Measurements from ENCODE around the gene SORL1-AS1.
A peak's percentile ranks its signal among the peaks of the same experiment; 100 is the strongest.

Gene SORL1-AS1

DNA sequence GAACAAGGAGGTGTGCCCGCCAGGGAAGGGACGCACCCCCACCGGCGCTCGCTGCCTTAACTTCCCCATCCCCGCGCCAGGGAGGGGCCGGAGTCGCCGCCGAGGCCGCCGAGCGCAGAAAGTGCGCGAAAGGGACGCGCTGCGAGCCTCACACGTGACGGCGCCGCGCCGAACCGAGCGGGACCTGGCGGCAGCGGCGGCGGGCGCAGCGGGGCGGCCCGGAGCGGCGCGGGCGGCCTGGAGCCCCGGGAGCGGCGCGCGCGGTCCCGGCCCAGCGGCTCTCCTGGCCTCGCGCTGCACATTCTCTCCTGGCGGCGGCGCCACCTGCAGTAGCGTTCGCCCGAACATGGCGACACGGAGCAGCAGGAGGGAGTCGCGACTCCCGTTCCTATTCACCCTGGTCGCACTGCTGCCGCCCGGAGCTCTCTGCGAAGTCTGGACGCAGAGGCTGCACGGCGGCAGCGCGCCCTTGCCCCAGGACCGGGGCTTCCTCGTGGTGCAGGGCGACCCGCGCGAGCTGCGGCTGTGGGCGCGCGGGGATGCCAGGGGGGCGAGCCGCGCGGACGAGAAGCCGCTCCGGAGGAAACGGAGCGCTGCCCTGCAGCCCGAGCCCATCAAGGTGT is 670 bp downstream of the SORL1-AS1 start, which contains the start of gene SORL1:
TSS of gene SORL1 (plus strand) at position 329 of the 623 bp plus-strand sequence. CDS start at position 347, 18 bp downstream.
- DNase-seq (ENCODE audit: low spot score), result peak; percentile 91

- no peak for DNase-seq (ENCODE audit: low spot score)
These were observed 1.4 kb downstream of the SORL1-AS1 start for GRCh38 chr11:121451178-121451985.

DNA sequence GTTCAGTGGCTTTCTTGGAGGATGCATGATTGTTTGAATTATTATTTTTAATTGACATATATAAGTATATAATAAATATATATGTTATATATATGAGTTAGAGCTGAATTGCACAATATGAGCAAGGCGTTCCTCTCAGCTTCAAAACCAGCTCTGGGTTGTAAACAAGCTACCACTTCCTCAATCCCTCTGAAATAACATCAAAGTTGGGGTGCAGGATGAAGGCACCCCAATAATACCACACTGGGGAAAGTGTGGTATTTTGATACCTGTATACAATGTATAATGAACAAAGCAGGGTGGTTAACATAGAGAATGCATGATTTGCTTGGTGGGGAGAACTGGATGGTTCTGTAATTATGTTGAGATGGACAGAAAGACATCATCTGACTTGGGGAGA is 2.4 kb downstream of the SORL1-AS1 start:
- DNase-seq (ENCODE audit: low spot score), result no peak

DNA sequence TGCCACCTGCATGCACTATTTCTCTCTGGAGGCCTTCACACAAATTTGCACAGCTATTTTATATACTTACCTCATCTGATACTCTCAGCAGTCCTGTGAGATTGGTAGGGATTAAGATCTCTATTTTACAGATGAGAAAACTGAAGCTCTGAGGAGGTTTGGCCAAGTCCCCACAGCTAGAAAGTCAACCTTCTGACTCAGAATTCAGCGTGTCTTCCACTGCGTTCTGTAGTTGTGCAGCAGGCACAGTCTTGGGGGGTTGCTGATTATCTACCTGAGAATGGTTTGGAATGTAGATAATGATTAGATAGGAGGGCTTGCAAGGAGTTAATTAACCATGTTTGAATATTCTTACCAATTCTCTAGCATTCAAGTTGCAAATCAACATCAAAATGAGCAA is 3.1 kb downstream of the SORL1-AS1 start:
- no peak for DNase-seq (ENCODE audit: low spot score)

DNA sequence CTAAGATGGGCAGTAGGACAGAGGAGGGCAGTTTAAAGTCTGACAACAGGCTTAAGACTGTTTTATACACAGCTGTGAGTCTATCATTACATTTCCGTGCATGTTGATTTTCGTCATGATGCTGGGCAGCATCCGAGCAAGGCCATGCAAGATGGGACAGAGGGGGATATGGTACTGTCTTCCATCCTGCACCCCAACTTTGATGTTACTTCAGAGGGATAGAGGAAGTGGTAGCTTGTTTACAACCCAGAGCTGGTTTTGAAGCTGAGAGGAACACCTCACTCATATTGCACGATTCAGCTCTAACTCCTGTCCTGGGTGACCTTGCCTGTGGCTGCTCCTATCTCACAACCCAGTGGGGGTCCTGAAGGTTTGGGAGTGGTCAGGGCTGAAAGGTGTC is 3.6 kb downstream of the SORL1-AS1 start:
- no peak for DNase-seq (ENCODE audit: low spot score)

- no peak for DNase-seq (ENCODE audit: low spot score)
These were observed 4.3 kb downstream of the SORL1-AS1 start for GRCh38 chr11:121448431-121448941.

DNA sequence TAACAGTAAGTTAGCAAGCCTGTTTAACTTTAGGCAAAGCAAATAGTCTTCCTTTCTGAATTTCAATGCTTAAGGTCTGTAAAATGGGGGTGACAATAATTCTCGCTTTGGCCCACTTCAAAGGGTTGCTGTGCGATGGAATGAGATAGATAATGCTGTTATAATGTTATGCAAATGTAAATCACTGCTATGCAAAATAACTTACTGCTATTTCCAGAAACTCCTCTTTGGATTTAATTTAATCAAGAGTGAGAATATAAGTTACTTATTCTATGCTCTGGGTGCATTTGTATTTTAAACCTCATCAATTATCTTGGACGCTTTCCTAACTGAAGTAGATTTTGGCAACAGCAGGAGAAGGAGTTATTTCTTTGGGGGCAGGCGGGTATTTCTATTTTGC is 4.8 kb downstream of the SORL1-AS1 start:
- no peak for DNase-seq (ENCODE audit: low spot score)

DNA sequence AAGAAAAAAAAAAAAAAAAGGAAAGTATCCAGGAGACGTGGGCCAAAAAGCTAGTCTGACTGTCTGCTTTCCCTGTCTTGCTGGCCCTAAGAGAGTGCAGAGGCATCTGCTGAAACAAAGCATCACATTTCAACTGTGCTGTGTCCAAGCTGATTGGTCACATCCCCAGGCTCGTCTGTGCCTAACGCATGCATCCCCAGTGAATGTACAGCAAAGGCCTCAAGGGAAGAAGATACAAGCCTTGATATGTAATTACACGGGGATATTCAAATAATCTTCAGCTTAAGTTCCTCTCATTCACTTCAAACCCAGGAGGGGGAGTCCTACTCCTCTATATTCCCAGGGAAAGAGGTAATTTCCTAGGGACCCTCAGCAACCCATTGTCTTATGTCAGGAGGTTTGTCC is 6.0 kb downstream of the SORL1-AS1 start:
- no peak for DNase-seq (ENCODE audit: low spot score)

GRCh38 chr11:121445071-121445768 is 7.5 kb downstream of the SORL1-AS1 start:
- DNase-seq (ENCODE audit: low spot score), result no peak

GRCh38 chr11:121444526-121444925 is 8.2 kb downstream of the SORL1-AS1 start:
- DNase-seq (ENCODE audit: low spot score), result no peak

DNA sequence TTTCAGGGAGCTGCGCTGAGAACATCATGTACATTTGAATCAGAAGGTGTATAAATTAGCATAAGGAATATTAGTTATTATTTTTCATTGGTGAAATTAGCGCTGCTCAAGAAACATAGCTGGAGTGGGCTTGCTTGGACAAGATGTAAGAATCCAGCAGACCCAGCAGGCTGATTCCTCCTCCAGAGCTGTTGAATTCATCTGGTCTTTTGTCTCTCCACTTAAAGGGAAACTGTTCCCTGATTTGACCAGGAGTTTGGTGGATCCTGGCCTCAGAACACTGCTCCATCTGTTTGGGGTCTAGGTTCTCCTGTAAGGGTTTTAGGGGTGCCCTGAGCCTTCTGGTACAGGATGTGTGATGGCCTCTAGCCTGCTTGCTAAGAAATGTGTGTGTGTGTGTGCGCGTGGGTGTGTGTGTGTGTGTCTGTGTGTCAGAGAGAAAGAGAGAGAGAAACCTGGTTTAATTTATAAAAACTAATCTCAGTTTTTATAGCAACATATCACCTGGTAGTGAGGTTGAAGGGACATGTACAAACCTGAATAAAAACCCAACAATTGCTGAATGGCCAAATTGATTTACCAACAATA is 9.0 kb downstream of the SORL1-AS1 start:
- DNase-seq (ENCODE audit: low spot score), result no peak

DNA sequence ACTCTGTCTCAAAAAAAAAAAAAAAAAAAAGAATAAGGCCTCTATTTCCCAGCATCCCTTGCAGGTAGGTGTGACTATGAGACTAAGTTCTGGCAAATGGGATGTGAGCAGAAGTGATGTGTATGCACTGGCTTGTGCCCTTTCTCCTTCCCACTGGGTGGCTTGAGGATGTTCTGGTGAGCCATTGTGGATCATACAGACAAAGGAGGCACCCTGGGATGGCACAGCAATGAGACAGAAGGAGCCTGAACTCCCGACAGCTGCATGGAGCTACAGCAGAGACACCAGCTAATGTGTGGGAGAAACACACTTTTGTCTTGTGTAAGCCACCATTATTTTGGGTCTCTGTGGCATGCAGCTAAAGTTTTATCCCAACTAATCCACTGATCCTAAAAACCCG is 11.2 kb downstream of the SORL1-AS1 start:
- DNase-seq (ENCODE audit: low spot score), result no peak

DNA sequence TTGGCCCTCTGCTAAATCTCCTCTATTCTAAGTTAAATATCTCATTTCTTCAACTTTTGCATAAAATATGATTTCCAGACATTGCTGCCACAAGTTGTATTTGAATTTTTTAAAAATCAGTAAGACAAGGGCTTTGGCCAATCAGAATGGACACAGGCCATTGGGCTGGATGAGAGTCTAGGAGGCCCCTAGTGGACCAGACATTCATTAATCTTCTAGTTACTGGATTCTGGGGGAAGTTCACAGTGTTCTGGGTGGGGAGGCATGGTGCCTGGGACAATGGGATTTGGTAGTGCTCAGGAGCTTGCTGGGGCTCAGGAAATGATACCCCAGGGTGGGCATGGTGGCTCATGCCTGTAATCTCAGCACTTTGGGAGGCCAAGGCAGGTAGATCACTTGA is 13.0 kb downstream of the SORL1-AS1 start:
- DNase-seq (ENCODE audit: low spot score), result no peak

GRCh38 chr11:121439337-121439736 is 13.4 kb downstream of the SORL1-AS1 start:
- no peak for DNase-seq (ENCODE audit: low spot score)

DNA sequence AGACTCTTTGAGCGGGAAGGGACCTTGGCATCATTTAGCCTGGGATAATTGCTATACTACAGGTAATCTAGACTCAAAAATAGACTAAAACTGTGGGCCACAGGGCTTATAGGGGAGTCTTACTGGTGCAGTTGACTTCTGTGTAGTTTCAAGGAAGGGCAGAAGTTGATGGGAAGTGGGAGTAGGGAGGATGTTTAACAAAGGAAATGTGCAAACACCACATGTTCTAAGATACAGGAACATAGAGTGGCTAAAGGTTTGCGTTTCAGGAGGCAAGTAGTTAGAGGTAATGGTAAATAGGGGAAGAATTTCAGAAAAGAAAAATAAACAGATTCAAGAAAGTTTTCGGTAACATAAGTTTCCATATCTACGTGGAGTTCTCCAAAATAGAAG is 15.1 kb downstream of the SORL1-AS1 start:
- no peak for DNase-seq (ENCODE audit: low spot score)

DNA sequence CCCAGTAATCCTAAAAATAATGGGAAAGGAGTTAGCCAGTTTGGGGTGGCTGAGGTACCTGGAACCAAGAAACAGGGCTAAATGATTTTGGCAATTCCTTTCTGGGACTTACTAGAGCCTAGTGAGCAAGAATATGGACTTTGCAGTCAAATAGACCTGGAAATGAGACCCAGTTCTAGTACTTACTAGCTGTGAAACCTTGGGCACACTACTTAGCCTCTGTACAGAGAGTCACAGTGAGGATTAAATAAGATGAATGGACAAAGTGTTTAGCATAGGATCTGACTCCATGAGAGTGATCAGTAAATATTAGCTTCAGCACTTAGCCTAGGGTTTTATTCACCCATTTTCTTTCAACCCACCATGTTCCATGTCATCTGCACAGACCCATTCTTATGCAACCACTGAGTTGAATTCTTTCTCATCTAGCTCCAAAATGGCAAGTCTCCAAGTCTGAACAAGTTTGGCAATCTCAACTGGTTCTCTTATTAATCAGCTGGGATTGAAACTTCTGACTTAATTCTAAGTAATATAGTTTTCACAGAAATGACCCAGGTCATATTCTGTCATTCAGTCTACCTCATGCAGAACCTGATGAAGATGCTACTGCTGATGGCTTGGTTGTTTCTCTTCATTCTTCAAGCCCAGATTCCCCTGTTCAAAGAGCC is 15.6 kb downstream of the SORL1-AS1 start:
- no peak for DNase-seq (ENCODE audit: low spot score)

DNA sequence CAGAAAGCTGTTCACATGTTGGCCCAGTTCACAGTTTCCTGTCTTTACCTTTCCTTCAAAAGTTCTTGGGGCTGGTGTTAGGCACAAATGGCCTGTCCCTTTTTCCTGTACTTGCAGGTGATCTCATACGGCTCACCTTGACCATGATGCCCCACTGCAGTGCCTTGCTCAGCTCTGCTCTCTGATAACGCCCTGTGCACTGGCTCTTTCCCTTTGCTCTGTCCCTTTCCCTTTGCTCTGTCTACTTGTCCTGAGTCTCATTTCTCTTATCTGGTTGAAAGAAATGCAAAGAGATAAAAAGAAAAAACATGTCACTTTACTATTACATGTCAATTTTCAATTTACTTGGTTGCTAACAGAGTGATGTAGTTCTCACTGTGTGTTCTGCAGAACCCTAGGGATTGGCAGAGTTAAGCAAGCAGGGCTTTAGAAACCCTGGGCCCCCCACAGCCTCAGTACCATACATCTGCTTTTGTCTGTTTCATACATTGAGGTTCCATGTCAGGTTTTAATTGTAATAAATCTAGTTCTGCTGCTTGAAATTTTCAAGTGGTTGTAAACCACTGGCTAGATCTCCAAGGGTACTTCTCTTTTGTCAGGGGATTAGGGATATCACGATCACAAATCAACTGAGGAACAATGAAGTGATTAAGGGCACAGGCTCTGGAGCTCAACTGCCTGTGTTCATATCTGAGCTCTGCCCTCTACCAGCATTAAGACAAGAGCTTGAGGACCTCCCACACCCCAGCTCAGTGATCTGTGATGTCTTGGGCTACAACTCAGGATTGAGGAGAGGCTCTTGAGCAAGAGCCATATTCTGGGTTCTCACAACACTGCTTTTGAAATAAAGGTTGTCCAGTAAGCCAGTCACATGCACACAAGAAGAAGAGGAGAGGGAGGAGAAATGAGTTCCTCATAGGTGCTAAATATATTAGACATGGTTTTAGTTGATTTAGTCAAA is 16.9 kb downstream of the SORL1-AS1 start:
- DNase-seq (ENCODE audit: low spot score), result no peak

- no peak for DNase-seq (ENCODE audit: low spot score)
These were observed 17.6 kb downstream of the SORL1-AS1 start for GRCh38 chr11:121435132-121435531.

DNA sequence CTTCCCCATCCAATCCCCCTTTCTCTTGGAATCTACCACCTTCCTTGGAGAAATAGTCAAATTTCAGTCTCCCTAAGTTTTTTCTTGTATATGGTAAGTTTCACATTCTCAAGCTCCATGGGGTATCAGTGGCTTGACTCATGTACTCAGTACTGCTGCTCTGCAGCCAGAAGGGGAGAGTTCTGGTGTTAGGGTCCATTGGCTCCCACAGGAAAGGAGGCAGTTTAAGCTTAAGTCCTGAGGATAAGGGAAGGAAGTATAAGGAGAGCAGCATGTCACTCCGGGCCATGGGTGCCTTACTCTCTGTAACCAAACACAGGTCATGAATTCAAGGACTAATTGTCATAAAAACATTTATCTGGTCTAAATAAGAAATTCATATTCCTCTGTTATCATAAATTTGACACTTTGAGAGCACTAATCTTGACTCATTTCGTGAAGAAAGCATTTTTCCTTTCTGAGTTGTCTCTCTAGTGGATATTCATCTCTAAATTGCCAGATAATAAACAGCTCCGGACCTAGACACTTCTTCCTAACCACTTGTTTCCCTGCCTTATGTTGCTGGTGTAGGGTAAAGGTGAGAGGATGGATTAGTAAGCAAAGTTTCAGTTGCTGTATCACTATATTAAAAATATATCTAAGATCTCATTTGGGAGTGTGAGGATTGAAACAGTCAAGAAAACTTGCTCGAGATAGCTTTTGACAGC is 20.8 kb downstream of the SORL1-AS1 start:
- DNase-seq (ENCODE audit: low spot score), result no peak

DNA sequence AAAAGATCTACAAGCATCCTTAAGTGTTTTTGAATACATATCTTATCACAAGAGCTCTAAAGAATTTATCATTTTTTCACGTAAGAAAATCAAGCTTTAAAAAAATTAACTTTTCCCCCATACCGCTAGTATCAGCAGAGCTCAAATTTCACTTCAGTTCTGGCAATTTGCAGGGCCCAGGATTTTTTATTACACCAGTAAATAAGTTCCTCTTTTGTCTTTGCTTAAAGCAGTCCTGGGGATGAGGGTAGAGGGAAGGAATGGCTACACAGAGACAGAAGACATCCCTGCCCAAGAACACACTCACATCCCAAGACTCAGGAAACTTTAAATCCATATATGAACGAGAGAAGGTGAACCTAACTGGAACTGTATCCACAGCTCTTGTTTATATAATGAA is 23.2 kb downstream of the SORL1-AS1 start:
- DNase-seq (ENCODE audit: low spot score), result no peak
